CD4-positive, alpha-beta T cell (primary cell): ENCODE measurements around the gene PI4KB. TPM values are rescaled to one million over a fixed set of nuclear protein-coding genes. Genes with fewer than 3 reads are reported as not detected.
"Not testable (repeated sequence)": the region's sequence is repeated elsewhere in the genome, so short reads cannot be mapped to it uniquely, and the experiment has no call there.

Source experiments
- ATAC-seq: fragments of 200-7000 bp; cut with Tn5 transposase; one replicate; pipeline ENCODE4 v1.10.0; 2022; ENCODE audit warnings: mild to moderate bottlenecking; ENCODE audit not compliant: poor library complexity
- CTCF ChIA-PET: fragments of 350-600 bp; sonication (Branson Sonifier 250); formaldehyde crosslinking; loops from one replicate; lab custom pipeline; 2021; ENCODE audit warnings: antibody characterized with exemption, inconsistent platforms; lab: Charles Lee
- POLR2A ChIA-PET: fragments of 350-600 bp; sonication (Branson Sonifier 250); formaldehyde crosslinking; loops from one replicate; lab custom pipeline; 2021; ENCODE audit warnings: antibody characterized with exemption, inconsistent platforms; lab: Charles Lee
- DNase-seq, 14 experiments: peaks; one replicate each; pipeline ENCODE4 v3.0.0-alpha.2; 2013 to 2020; ENCODE audit warnings: mixed read lengths in 2 of 14
- H3K27ac ChIP-seq, 2 donors: one replicate each; pipeline versions ENCODE4 v1.5.1 to v1.7.0; 2013; ENCODE audit warnings: low read length in 2 of 2, low read depth in 1 of 2, mild to moderate bottlenecking in 1 of 2
- H3K27me3 ChIP-seq, 2 experiments: 1 replicate in 1 of 2; 2 replicates in 1 of 2; pipeline versions ENCODE4 v1.6.1 to v1.7.0; 2013; ENCODE audit warnings: low read length in 2 of 2, control low read depth in 1 of 2, mild to moderate bottlenecking in 1 of 2, moderate library complexity in 1 of 2; ENCODE audit not compliant: insufficient read depth in 2 of 2, control insufficient read depth in 1 of 2
- H3K36me3 ChIP-seq: one replicate; pipeline ENCODE4 v1.6.1; 2013; ENCODE audit warnings: low read length, control low read depth; ENCODE audit not compliant: insufficient read depth
- H3K4me1 ChIP-seq: one replicate; pipeline ENCODE4 v1.6.1; 2013; ENCODE audit warnings: low read length, control low read depth; ENCODE audit not compliant: insufficient read depth
- H3K4me3 ChIP-seq: one replicate; pipeline ENCODE4 v1.5.1; 2013; ENCODE audit warnings: mild to moderate bottlenecking, low read length, moderate library complexity
- H3K9me3 ChIP-seq, 2 experiments: 1 replicate in 1 of 2; 2 replicates in 1 of 2; pipeline versions ENCODE4 v1.6.1 to v1.7.0; 2013; ENCODE audit warnings: low read length in 2 of 2, mild to moderate bottlenecking in 2 of 2, control low read depth in 1 of 2, moderate library complexity in 1 of 2; ENCODE audit not compliant: control insufficient read depth in 1 of 2, insufficient read depth in 1 of 2
- H3K27ac Mint-ChIP-seq: one replicate; pipeline ENCODE4 v1.8.0; 2020; ENCODE audit warnings: mixed read lengths
- H3K27me3 Mint-ChIP-seq: one replicate; pipeline ENCODE4 v1.8.0; 2021; ENCODE audit warnings: mixed read lengths
- H3K36me3 Mint-ChIP-seq: one replicate; pipeline ENCODE4 v1.8.0; 2021; ENCODE audit warnings: low read depth, mixed read lengths
- H3K4me1 Mint-ChIP-seq: one replicate; pipeline ENCODE4 v1.8.0; 2021; ENCODE audit warnings: low read depth, mixed read lengths
- H3K4me3 Mint-ChIP-seq: one replicate; pipeline ENCODE4 v1.8.0; 2020; ENCODE audit warnings: mild to moderate bottlenecking, mixed read lengths
- H3K9me3 Mint-ChIP-seq: one replicate; pipeline ENCODE4 v1.8.0; 2020; ENCODE audit warnings: mixed read lengths
- CTCF ChIP-seq: fragments of 200-600 bp; IDR thresholded peaks from one replicate; pipeline ENCODE4 v1.8.0; 2022; ENCODE audit warnings: antibody characterized with exemption, mild to moderate bottlenecking
- intact Hi-C, 2 experiments: fragments of 100-400 bp; cut with DNase I in 1 of 2; cut with micrococcal nuclease in 1 of 2; formaldehyde crosslinking; loops; one replicate each; pipeline versions ENCODE4 v1.15.1 to v1.9.0; 2023 to 2025; cut with DNase I, micrococcal nuclease
- total RNA-seq, 174 experiments: library from RNA in 2 of 174; stranded (reverse) in 2 of 174; gene quantifications; one replicate each; pipeline ENCODE4 v1.2.3 and lab custom pipeline; 2021 to 2026

Gene PI4KB
- total RNA-seq, 2 experiments from 2014 or later: 50.2 to 51.0 TPM

DNA sequence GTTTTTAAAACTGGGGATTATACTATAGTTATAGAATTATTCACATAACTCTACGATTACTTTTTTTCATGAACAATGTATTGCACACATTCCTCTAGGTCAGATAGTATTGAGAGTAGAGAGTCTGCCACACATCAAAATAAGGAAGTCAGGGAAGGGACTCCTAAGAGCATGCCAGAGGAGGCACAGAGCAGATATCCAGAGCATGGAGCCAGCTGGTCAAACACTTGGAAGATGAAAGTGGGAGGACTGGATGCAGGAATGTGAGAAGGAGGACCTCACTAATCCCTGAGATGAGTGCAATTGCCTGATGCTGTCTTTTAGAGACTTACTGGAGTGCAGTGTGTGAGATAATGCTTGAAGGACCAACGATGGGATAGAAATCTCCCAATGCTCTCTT is 29.5 kb upstream of the PI4KB start:
- no peaks in the 10 kb centered on the region for H3K4me1 ChIP-seq
- ChIA-PET CTCF (interaction anchor here (0.5 kb wide), 1 partner anchor 796 kb away, joined by 3 read pairs; no protein-coding TSS in a partner anchor), POLR2A (no interaction called here)
- no peak overlapping the region for H3K4me3 ChIP-seq
- DNase-seq: no peak
- H3K36me3 ChIP-seq: no peaks in the 10 kb centered on the region
- intact Hi-C loops: no loop called here
- H3K27me3 ChIP-seq: no peaks in the 10 kb centered on the region
- no peak overlapping the region for H3K27ac ChIP-seq
- Mint-ChIP-seq H3K4me1 (no peaks in the 10 kb centered on the region), H3K27ac (no peak overlapping the region), H3K27me3 (no peaks in the 10 kb centered on the region), H3K4me3 (no peak overlapping the region), H3K9me3 (no peaks in the 10 kb centered on the region), H3K36me3 (no peaks in the 10 kb centered on the region)
- ATAC-seq: no peak
- TF ChIP-seq CTCF: no peak
- H3K9me3 ChIP-seq: peaks cover 0 to 4% of the 10 kb centered on the region in 2 experiments

GRCh38 chr1:151352021-151352718 is 25.0 kb upstream of the PI4KB start:
- no peak for ATAC-seq

GRCh38 chr1:151350323-151350722 is 23.1 kb upstream of the PI4KB start:
- H3K27me3 Mint-ChIP-seq, H3K36me3 ChIP-seq, ATAC-seq, H3K4me3 Mint-ChIP-seq, H3K27ac ChIP-seq, H3K27me3 ChIP-seq, DNase-seq, H3K4me3 ChIP-seq, H3K9me3 Mint-ChIP-seq, intact Hi-C loops, H3K27ac Mint-ChIP-seq: not testable (repeated sequence)
- peaks cover 18% of the 10 kb centered on the region for H3K36me3 Mint-ChIP-seq
- peaks cover 25% of the 10 kb centered on the region for H3K4me1 Mint-ChIP-seq
- peaks cover 0 to 17% of the 10 kb centered on the region in 2 experiments for H3K9me3 ChIP-seq
- POLR2A ChIA-PET: interaction anchor here (0.6 kb wide), 1 partner anchor 598 kb away, joined by 4 read pairs; no protein-coding TSS in a partner anchor
- H3K4me1 ChIP-seq: peaks cover 20% of the 10 kb centered on the region
- CTCF ChIA-PET: interaction anchor here (1.5 to 1.9 kb wide), 2 partner anchors 9 to 49 kb away, joined by 6 to 9 read pairs; partner anchors contain the start of gene PSMB4

More at GRCh38 chr1:151352021-151352718, 25.0 kb upstream of the PI4KB start:
- H3K9me3 Mint-ChIP-seq: peaks cover 2% of the 10 kb centered on the region
- Histone ChIP-seq H3K27me3 (no peaks in the 10 kb centered on the region), H3K36me3 (no peaks in the 10 kb centered on the region), H3K4me3 (no peak overlapping the region), H3K27ac (no peak overlapping the region), H3K4me1 (peaks cover 8% of the 10 kb centered on the region), H3K9me3 (peaks cover 0 to 17% of the 10 kb centered on the region in 2 experiments)
- no peak overlapping the region for H3K27ac Mint-ChIP-seq
- CTCF ChIA-PET: no interaction called here
- POLR2A ChIA-PET: interaction anchor here (1.5 kb wide), 1 partner anchor 11 kb away, joined by 3 read pairs; no protein-coding TSS in a partner anchor
- H3K4me3 Mint-ChIP-seq: no peak overlapping the region
- H3K4me1 Mint-ChIP-seq: peaks cover 8% of the 10 kb centered on the region
- DNase-seq: no peak
- peaks cover 3% of the 10 kb centered on the region for H3K36me3 Mint-ChIP-seq
- no peaks in the 10 kb centered on the region for H3K27me3 Mint-ChIP-seq
- no peak for TF ChIP-seq CTCF
- intact Hi-C loops: no loop called here
